Activated naive CD4-positive, alpha-beta T cell treated with anti-CD3 and anti-CD28 coated beads, Interleukin-2, amount 10 ng/mL, durations not matched to agents 7 days and 5 days (primary cell): ENCODE measurements around the gene SORCS2.
"Not testable (repeated sequence)": the region's sequence is repeated elsewhere in the genome, so short reads cannot be mapped to it uniquely, and the experiment has no call there.

Experiments used
- CTCF ChIA-PET: fragments of 350-600 bp; sonication (Branson Sonifier 250); formaldehyde crosslinking; loops from one replicate; lab custom pipeline; 2021; ENCODE audit warnings: antibody characterized with exemption; lab: Charles Lee
- DNase-seq: peaks from one replicate; pipeline ENCODE4 v3.0.0-alpha.2; 2020
- H3K27ac Mint-ChIP-seq: one replicate; pipeline ENCODE4 v1.8.0; 2021; ENCODE audit warnings: mild to moderate bottlenecking, moderate library complexity, mixed read lengths
- H3K27me3 Mint-ChIP-seq: one replicate; pipeline ENCODE4 v1.8.0; 2021; ENCODE audit warnings: mild to moderate bottlenecking, mixed read lengths
- H3K36me3 Mint-ChIP-seq: one replicate; pipeline ENCODE4 v1.8.0; 2021; ENCODE audit warnings: mixed read lengths
- H3K4me1 Mint-ChIP-seq: one replicate; pipeline ENCODE4 v1.8.0; 2021; ENCODE audit warnings: mixed read lengths
- H3K4me3 Mint-ChIP-seq: one replicate; pipeline ENCODE4 v1.8.0; 2021; ENCODE audit warnings: mild to moderate bottlenecking, moderate library complexity, mixed read lengths
- H3K9me3 Mint-ChIP-seq: one replicate; pipeline ENCODE4 v1.8.0; 2021; ENCODE audit warnings: mixed read lengths

SORCS2 gene

GRCh38 chr4:7558436-7558835 lies 366.1 kb downstream of the SORCS2 start:
- H3K4me1 Mint-ChIP-seq = no peaks in the 10 kb centered on the region
- no peak overlapping the region for H3K4me3 Mint-ChIP-seq
- H3K9me3 Mint-ChIP-seq = peaks cover 28% of the 10 kb centered on the region
- CTCF ChIA-PET = no interaction called here
- DNase-seq = no peak
- no peaks in the 10 kb centered on the region for H3K27me3 Mint-ChIP-seq
- no peak overlapping the region for H3K27ac Mint-ChIP-seq
- H3K36me3 Mint-ChIP-seq = no peaks in the 10 kb centered on the region

DNA sequence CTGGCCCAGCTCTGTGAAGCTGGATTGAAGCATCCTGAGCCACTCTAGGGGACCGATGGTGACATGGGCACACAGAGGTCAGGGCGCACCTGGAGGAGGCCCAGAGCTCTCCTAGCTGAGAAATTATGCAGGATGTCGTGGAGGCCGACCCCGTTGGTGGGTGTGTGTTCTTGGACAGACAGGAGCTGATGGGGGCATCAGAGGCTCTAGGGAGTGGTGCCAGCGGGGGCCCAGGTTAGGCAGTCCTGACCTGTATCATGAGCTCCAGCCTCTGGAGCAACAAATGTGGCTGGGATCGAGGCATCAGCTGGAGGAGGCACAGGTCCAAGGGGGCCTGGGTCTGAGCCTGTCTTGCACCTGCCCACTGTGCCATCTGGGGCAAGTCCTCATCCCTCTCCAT lies 367.0 kb downstream of the SORCS2 start:
- CTCF ChIA-PET = no interaction called here
- Mint-ChIP-seq H3K27me3 (no peaks in the 10 kb centered on the region), H3K4me1 (no peaks in the 10 kb centered on the region), H3K9me3 (peaks cover 19% of the 10 kb centered on the region), H3K4me3 (no peak overlapping the region), H3K36me3 (no peaks in the 10 kb centered on the region), H3K27ac (no peak overlapping the region)
- no peak for DNase-seq

GRCh38 chr4:7559741-7560395 lies 367.5 kb downstream of the SORCS2 start:
- H3K4me3 Mint-ChIP-seq = no peak overlapping the region
- no peaks in the 10 kb centered on the region for H3K36me3 Mint-ChIP-seq
- peaks cover 14% of the 10 kb centered on the region for H3K9me3 Mint-ChIP-seq
- CTCF ChIA-PET = no interaction called here
- H3K27me3 Mint-ChIP-seq = no peaks in the 10 kb centered on the region
- DNase-seq = no peak
- H3K4me1 Mint-ChIP-seq = no peaks in the 10 kb centered on the region
- no peak overlapping the region for H3K27ac Mint-ChIP-seq

DNA sequence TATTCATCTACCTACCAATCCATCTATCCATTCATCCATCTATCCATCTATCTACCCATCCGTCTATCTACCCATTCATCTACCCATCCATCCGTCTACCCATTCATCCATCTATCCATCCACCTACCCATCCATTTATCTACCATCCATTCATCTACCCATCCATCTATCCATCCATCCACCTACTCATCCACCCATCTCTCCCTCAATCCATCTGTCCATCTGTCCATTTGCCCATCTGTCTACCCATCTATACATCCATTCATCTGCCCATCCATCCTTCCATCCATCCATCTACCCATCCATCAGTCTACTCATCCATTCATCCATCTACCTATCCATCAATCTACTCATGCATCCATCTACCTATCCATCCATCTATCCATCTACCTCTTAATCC lies 369.2 kb downstream of the SORCS2 start:
- DNase-seq = no peak
- CTCF ChIA-PET = no interaction called here
- Mint-ChIP-seq H3K27ac (no peak overlapping the region), H3K4me3 (no peak overlapping the region), H3K9me3 (peaks cover 7% of the 10 kb centered on the region), H3K27me3 (no peaks in the 10 kb centered on the region), H3K4me1 (no peaks in the 10 kb centered on the region), H3K36me3 (no peaks in the 10 kb centered on the region)

DNA sequence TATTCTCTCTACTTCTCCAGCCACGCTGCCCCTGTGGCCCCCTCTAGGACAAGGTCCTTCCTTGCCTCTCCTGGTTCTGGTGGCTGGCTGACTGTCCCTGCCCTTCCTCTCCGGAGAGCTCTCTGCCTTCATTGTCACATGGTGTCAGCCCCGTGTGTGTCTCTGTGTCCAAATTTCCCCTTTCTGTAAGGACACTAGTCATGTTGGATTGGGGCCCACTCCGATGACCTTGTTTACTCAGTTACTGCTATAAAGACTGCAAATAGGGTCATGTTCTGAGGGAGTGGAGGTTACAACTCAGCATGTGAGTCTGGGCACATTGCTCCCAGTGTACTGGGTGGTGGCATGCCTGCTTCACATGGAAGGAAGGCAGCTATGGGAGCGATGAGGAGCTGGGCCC lies 371.9 kb downstream of the SORCS2 start:
- Mint-ChIP-seq H3K36me3 (no peaks in the 10 kb centered on the region), H3K9me3 (peaks cover 2% of the 10 kb centered on the region), H3K4me3 (no peak overlapping the region), H3K4me1 (no peaks in the 10 kb centered on the region), H3K27ac (no peak overlapping the region), H3K27me3 (no peaks in the 10 kb centered on the region)
- no peak for DNase-seq
- CTCF ChIA-PET = no interaction called here

DNA sequence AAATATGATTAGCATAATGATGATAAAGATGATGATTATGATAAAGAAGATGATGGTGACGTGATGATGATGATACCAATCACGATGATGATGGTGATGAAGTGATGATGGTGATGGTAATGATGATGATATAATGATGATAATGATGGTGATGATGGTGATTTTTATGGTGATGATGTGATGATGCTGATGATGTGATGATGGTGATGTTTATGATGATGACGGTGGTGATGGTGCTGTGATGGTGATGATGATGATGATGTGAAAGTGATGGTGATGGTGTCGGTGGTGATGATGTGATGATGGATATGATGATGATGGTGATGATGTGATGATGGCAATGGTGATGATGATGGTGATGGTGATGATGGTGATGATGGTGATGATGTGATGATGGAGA lies 373.1 kb downstream of the SORCS2 start:
- no peaks in the 10 kb centered on the region for H3K4me1 Mint-ChIP-seq
- no peaks in the 10 kb centered on the region for H3K27me3 Mint-ChIP-seq
- no peaks in the 10 kb centered on the region for H3K36me3 Mint-ChIP-seq
- CTCF ChIA-PET = no interaction called here
- no peak overlapping the region for H3K4me3 Mint-ChIP-seq
- peaks cover 2% of the 10 kb centered on the region for H3K9me3 Mint-ChIP-seq
- no peak overlapping the region for H3K27ac Mint-ChIP-seq
- no peak for DNase-seq

DNA sequence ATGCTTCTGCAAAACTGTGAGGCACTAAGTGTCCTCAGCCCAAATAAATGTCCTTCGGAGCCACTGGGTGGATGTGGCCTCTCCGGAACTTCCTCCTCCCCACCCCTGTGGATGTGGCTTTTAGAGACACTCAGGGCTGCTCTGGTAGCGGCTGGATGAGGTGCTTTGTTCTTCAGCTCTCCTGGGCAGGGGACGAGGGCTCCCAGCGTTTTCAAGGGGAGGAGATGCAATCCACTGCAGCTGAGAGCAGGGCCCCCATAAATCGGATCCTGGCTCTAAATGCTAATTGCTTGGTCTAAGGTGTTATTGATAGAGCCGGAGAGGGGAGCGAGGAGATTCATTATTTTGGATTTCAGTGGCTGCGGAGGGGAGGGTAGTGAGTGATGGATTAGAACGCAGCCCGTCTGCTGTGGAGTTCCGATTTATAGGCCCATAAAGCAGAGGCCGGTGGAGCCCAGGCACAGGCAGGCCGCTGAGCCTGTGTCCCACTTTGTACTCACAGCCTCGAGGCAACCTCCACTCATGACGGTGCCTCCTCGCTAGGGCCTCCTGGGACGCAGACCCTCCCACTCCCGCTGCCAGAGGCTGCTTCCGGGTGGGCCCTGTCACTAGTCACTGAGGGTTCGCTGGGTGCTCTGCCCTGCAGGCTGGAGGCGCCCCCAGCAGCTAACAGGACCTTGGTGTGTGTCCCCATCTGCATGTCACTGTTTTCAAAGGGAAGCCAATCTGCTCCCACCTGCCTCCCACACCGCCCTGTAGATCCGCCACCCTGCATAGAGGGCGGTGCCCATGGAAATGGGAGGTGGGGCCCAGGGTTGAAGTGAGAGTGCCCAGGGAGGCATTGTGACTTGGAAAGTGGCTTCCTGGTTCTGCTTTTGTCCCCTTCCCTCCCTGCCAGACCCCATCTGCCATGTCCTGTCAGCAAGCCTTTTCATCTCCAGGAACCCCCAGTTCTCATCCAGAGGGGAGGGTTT lies 377.8 kb downstream of the SORCS2 start:
- H3K27ac Mint-ChIP-seq = no peak overlapping the region
- H3K27me3 Mint-ChIP-seq = peaks cover 5% of the 10 kb centered on the region
- no peak for DNase-seq
- H3K4me1 Mint-ChIP-seq = no peaks in the 10 kb centered on the region
- no peaks in the 10 kb centered on the region for H3K36me3 Mint-ChIP-seq
- H3K4me3 Mint-ChIP-seq = no peak overlapping the region
- peaks cover 2% of the 10 kb centered on the region for H3K9me3 Mint-ChIP-seq
- CTCF ChIA-PET = no interaction called here

GRCh38 chr4:7571001-7571400 lies 378.7 kb downstream of the SORCS2 start:
- no peak overlapping the region for H3K27ac Mint-ChIP-seq
- H3K27me3 Mint-ChIP-seq = peaks cover 5% of the 10 kb centered on the region
- H3K4me1 Mint-ChIP-seq = no peaks in the 10 kb centered on the region
- no peak overlapping the region for H3K4me3 Mint-ChIP-seq
- CTCF ChIA-PET = no interaction called here
- DNase-seq = no peak
- no peaks in the 10 kb centered on the region for H3K36me3 Mint-ChIP-seq
- peaks cover 7% of the 10 kb centered on the region for H3K9me3 Mint-ChIP-seq

GRCh38 chr4:7571701-7572100 lies 379.4 kb downstream of the SORCS2 start:
- Mint-ChIP-seq H3K27me3 (peaks cover 5% of the 10 kb centered on the region), H3K27ac (no peak overlapping the region), H3K9me3 (peaks cover 14% of the 10 kb centered on the region), H3K36me3 (peaks cover 2% of the 10 kb centered on the region), H3K4me3 (no peak overlapping the region), H3K4me1 (no peaks in the 10 kb centered on the region)
- DNase-seq = no peak
- CTCF ChIA-PET = no interaction called here

DNA sequence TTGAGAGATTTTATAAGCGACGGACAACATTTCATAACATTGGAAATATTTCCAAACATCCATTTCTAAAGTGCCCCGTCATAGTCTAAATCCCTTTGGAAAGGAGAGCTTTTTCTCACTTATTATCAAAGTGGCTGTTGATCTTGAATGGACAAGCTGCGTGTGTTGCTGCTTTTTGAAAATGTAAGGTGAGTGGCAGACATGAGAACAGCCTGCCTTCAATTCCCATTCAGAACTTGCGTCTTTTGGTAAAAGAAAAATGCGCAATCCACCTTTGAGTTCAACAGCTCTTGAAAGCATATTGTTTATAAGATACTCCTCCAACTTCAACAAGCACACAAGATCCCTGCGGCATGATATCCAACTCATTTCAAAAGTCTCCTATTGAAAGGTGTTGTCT lies 380.6 kb downstream of the SORCS2 start:
- CTCF ChIA-PET = no interaction called here
- no peak overlapping the region for H3K27ac Mint-ChIP-seq
- H3K36me3 Mint-ChIP-seq = peaks cover 2% of the 10 kb centered on the region
- peaks cover 5% of the 10 kb centered on the region for H3K27me3 Mint-ChIP-seq
- no peak overlapping the region for H3K4me3 Mint-ChIP-seq
- no peaks in the 10 kb centered on the region for H3K4me1 Mint-ChIP-seq
- DNase-seq = no peak
- H3K9me3 Mint-ChIP-seq = peaks cover 25% of the 10 kb centered on the region

DNA sequence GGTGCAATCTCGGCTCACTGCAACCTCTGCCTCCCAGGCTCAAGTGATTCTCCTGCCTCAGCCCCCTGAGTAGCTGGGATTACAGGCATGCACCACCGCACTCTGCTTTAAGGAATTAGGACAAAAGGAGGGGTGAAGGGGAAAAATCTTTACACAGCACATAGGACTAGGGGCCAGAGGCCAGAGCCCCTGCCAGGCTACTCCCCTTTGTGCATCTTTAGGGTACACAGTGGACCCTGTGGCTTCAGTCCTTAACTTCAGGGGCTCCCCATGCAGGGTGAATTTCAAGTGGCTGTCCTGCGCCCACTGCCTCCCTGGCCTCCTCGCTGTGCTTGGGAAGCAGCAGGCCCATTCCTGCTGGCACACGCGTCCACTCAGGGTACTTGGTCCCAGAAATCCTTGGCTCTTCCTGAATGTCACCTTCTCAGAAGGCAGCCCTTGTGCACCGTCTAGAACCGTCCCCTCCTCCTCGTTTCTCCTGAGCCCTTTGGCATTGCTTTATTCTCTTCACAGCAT lies 381.3 kb downstream of the SORCS2 start:
- CTCF ChIA-PET = no interaction called here
- Mint-ChIP-seq H3K4me3 (no peak overlapping the region), H3K27ac (no peak overlapping the region), H3K27me3 (peaks cover 5% of the 10 kb centered on the region), H3K4me1 (no peaks in the 10 kb centered on the region), H3K36me3 (peaks cover 2% of the 10 kb centered on the region), H3K9me3 (peaks cover 31% of the 10 kb centered on the region)
- no peak for DNase-seq

- Mint-ChIP-seq H3K4me1 (no peaks in the 10 kb centered on the region), H3K27me3 (peaks cover 5% of the 10 kb centered on the region), H3K9me3 (peaks cover 36% of the 10 kb centered on the region), H3K4me3 (no peak overlapping the region), H3K27ac (no peak overlapping the region), H3K36me3 (peaks cover 2% of the 10 kb centered on the region)
- CTCF ChIA-PET = no interaction called here
- no peak for DNase-seq
These were observed 382.1 kb downstream of the SORCS2 start for GRCh38 chr4:7574287-7575014.

GRCh38 chr4:7575426-7575825 lies 383.1 kb downstream of the SORCS2 start:
- Mint-ChIP-seq H3K4me1 (no peaks in the 10 kb centered on the region), H3K9me3 (peaks cover 40% of the 10 kb centered on the region), H3K4me3 (no peak overlapping the region), H3K27ac (no peak overlapping the region), H3K36me3 (peaks cover 2% of the 10 kb centered on the region), H3K27me3 (peaks cover 5% of the 10 kb centered on the region)
- DNase-seq = no peak
- CTCF ChIA-PET = no interaction called here

DNA sequence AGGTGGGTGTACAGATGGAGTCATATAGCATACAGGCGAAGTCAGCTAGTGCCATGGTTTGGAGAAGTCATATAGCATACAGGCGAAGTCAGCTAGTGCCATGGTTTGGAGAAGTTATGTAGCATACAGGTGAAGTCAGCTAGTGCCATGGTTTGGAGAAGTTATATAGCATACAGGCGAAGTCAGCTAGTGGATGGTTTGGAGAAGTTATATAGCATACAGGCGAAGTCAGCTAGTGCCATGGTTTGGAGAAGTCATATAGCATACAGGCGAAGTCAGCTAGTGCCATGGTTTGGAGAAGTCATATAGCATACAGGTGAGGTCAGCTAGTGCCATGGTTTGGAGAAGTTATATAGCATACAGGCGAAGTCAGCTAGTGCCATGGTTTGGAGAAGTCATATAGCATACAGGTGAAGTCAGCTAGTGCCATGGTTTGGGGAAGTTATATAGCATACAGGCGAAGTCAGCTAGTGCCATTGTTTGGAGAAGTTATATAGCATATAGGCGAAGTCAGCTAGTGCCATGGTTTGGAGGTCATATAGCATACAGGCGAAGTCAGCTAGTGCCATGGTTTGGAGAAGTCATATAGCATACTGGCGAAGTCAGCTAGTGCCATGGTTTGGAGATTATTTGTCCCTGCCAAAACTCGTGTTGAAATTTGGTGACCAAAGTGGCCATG lies 385.2 kb downstream of the SORCS2 start:
- H3K27ac Mint-ChIP-seq, H3K36me3 Mint-ChIP-seq, CTCF ChIA-PET, H3K4me1 Mint-ChIP-seq, H3K4me3 Mint-ChIP-seq, DNase-seq, H3K27me3 Mint-ChIP-seq: not testable (repeated sequence)
- peaks cover 43% of the 10 kb centered on the region for H3K9me3 Mint-ChIP-seq
